Suprapubic skin (tissue), 4 donors: Measurements from ENCODE around the gene MAGI1.

Experiments used
- CTCF ChIP-seq, 2 donors: fragments of 200-600 bp in 1 of 2; fragments of 450-650 bp in 1 of 2; sonication (generic) in 1 of 2; IDR thresholded peaks; one replicate each; pipeline ENCODE4 v1.5.1; 2016 to 2019; ENCODE audit warnings: antibody characterized with exemption in 2 of 2, mild to moderate bottlenecking in 1 of 2, moderate library complexity in 1 of 2
- POLR2A ChIP-seq, 2 donors: fragments of 450-650 bp; IDR thresholded peaks; one replicate each; pipeline ENCODE4 v1.6.1; 2017; ENCODE audit warnings: antibody characterized with exemption in 2 of 2, mild to moderate bottlenecking in 2 of 2, moderate library complexity in 2 of 2
- POLR2AphosphoS5 ChIP-seq, 3 donors: sonication (generic); formaldehyde crosslinking; IDR thresholded peaks; one replicate each; pipeline ENCODE4 v1.6.1; 2017; ENCODE audit warnings: antibody characterized with exemption in 3 of 3

- TF ChIP-seq POLR2A (IDR thresholded peaks at IDR 0.05) (no peak), CTCF (IDR thresholded peaks at IDR 0.05) (no peak), POLR2AphosphoS5 (IDR thresholded peaks at IDR 0.05) (no peak)
These were observed 132.9 kb downstream of the MAGI1 start for GRCh38 chr3:65905771-65906170.
